Measurements from ENCODE around the gene ANKZF1.

DNA sequence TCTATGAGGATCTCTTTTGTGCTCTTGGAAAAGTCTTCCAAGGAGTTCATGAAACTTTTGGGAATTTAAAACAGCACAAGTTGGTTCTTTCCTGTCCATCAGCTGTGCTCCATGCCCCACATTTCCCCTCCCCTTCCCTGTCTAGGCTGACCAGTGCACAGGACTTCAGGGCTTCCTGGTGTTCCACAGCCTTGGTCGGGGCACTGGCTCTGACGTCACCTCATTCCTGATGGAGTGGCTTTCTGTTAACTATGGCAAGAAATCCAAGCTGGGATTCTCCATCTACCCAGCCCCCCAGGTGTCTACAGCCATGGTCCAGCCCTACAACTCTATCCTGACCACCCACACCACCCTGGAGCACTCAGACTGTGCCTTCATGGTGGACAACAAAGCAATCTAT is 41.4 kb downstream of the ANKZF1 start:
- TF ChIP-seq POLR2A (IDR thresholded peaks at IDR 0.05; ENCODE audit: low read depth, low read length): no peak
- no peak for TF ChIP-seq USF2 (IDR thresholded peaks at IDR 0.05; ENCODE audit: low read depth, low read length)
- TF ChIP-seq CTCF (conservative IDR thresholded peaks at IDR 0.05; ENCODE audit: low read depth, low read length): no peak
- TF ChIP-seq RCOR1 (IDR thresholded peaks at IDR 0.05; ENCODE audit: insufficient replicate concordance, low read length): no peak
- TF ChIP-seq SMC3 (IDR thresholded peaks at IDR 0.05; ENCODE audit: low read depth, low read length): no peak
- TF ChIP-seq MXI1 (IDR thresholded peaks at IDR 0.05; ENCODE audit: borderline replicate concordance, low read depth, low read length): no peak
- TF ChIP-seq RAD21 (IDR thresholded peaks at IDR 0.05; ENCODE audit: low read length): no peak
- no peak for TF ChIP-seq MAFK (IDR thresholded peaks at IDR 0.05; ENCODE audit: low read depth, low read length)
